T-helper 1 cell treated with Interleukin-12 subunit alpha and Interleukin-12 subunit beta and Interleukin-4 antibody, amounts not matched to agents 30 ng/mL and 1 ng/mL, for 36 hours (primary cell): Measurements from ENCODE around the gene ADSL. TPM values are rescaled to one million over a fixed set of nuclear protein-coding genes. Genes with fewer than 3 reads are reported as not detected.

ENCODE experiments used
- intact Hi-C: fragments of 100-400 bp; cut with micrococcal nuclease; formaldehyde crosslinking; loops from one replicate; pipeline ENCODE4 v1.15.1; 2024
- total RNA-seq: library from RNA; stranded (reverse); gene quantifications from 2 replicates; pipeline ENCODE4 v1.2.3, GENCODE V29; 2022

ADSL gene
- total RNA-seq, 1 donor from 2014 or later: 123 TPM

- intact Hi-C loops: no loop called here
Measured at GRCh38 chr22:40326905-40327735, 19.2 kb upstream of the ADSL start.

- intact Hi-C loops: no loop called here
Measured at GRCh38 chr22:40328546-40329456, 17.5 kb upstream of the ADSL start.

- intact Hi-C loops: no loop called here
Measured at GRCh38 chr22:40329466-40329865, 16.8 kb upstream of the ADSL start.

DNA sequence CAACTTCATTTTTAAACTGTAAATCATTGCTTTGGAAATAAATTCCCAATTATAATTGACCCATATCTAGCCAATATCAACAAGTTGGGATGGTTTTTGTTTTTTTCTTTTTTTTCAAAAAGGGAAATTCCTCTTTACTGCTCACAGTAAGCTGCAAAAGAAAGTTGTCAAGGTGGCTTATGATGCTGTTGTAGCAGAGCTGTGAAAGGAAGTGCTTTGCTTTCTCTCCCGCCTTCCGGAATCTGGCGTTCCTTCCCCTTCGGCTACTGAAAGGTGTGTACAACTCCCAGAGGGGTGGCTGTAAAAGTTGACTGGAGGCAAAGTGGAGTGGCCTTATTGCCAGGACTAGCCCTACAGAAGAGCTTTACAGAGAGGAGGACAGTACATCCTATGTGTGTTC is 16.2 kb upstream of the ADSL start:
- intact Hi-C loops: no loop called here

- intact Hi-C loops: no loop called here
Measured at GRCh38 chr22:40330615-40331014, 15.7 kb upstream of the ADSL start.

- intact Hi-C loops: no loop called here
Measured at GRCh38 chr22:40331706-40332105, 14.6 kb upstream of the ADSL start.

- intact Hi-C loops: no loop called here
Measured at GRCh38 chr22:40332319-40332781, 13.9 kb upstream of the ADSL start.

DNA sequence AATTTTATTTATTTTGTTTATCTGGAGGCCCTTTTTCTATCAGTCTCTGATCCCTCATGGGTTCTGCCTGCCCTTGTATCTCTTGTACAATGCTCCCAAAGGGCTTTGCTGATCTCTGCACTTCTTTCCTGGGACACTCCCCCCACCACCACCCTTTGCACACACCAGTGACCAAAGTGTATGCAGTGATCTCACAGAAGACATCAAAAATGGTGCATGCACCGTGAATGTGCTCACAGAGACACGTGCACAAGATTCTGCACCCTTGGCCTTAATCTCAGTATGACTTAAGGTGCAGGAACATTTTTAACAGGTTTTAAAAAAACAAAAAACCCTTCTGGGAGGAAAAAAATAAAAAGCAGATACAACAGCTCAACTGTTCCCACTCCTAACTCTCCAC is 12.2 kb upstream of the ADSL start:
- intact Hi-C loops: loop anchor here (1.0 kb wide), 1 partner anchor 10 kb away; no protein-coding TSS in a partner anchor

- intact Hi-C loops: loop anchor here (1.0 kb wide), 1 partner anchor 11 kb away; no protein-coding TSS in a partner anchor
Measured at GRCh38 chr22:40334899-40335298, 11.4 kb upstream of the ADSL start.

DNA sequence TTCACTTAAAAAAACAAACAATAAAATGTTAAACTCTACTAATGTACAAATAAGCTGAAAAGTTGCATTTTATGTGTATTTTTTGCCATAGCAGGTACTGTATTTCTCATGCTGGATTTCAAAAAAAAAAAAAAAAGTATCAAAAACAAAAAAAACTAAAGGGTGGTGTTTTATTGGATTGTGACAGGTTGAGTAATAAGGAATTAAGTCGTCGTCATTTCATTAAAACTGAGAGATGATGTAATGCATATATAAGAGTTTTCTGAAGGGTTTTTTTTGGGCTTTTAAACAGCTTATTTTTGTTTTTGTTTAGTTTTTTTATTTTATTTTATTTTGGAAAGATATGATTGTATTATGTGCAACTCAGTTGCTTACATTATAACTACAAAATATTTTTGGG is 10.9 kb upstream of the ADSL start:
- intact Hi-C loops: no loop called here

GRCh38 chr22:40340044-40340443 is 6.3 kb upstream of the ADSL start:
- intact Hi-C loops: no loop called here

- intact Hi-C loops: no loop called here
Measured at GRCh38 chr22:40341604-40342003, 4.7 kb upstream of the ADSL start.

- intact Hi-C loops: no loop called here
Measured at GRCh38 chr22:40342521-40342920, 3.8 kb upstream of the ADSL start.

DNA sequence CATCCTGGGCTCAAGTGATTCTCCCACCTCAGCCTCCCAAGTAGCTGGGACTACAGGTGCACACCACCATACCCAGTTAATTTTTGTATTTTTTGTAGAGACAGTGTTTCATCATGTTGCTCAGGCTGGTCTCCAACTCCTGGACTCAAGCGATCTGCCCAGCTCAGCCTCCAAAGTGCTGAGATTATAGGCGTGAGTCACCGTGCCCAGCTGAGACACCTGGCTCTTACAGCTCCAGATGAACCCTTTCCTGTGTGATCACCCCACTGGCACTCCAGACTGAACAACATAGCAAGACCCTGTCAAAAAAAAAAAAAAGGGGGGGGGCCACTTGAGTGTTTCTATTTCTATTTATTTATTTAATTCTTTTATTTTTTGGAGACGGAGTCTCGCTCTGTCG is 1.0 kb upstream of the ADSL start:
- intact Hi-C loops: loop anchor here (5.0 kb wide), 2 partner anchors 253 to 383 kb away; partner anchors contain the start of gene TMA7B

DNA sequence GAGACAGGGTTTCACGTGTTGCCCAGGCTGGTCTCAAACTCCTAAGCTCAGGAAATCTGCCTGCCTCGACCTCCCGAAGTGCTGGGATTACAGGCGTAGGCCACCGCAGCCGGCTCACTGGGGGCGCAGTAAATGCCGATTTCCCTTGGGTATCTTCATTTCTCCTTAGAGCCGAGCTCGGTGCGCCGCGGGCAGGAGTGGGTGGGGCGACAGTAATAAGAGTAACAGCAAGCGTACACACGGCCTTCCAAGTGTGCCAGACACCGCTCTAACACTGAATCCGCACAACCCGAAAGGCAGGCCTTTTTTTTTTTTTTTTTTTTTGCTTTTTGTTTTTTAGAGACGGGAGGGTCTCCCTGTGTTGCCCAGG is 500 bp upstream of the ADSL start:
- intact Hi-C loops: loop anchor here (1.0 to 5.0 kb wide), 12 partner anchors 21 to 812 kb away; partner anchors contain the start of genes SGSM3, TMA7B and TNRC6B

DNA sequence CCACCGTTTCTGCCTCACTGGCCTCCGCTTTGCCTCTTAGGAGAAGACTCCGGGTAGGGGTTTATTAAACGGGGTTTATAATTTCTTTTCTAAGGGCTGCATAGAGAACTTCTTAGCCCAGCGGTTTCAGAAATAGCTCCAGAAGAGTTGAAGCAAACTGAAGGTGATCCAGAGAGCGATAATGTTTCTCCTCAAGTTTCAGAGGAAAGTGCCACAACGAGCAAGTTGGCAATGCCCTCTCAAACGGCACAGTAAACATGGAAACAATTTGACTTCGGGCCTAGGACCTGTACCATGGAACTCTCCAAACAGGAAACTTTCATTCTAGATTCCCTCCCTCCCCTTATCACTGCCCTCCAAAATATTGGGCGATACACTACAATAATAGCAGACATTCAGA is 1.0 kb downstream of the ADSL start:
- intact Hi-C loops: loop anchor here (2.0 to 5.0 kb wide), 4 partner anchors 98 to 385 kb away; partner anchors contain the start of gene TMA7B

- intact Hi-C loops: loop anchor here (1.0 to 5.0 kb wide), 3 partner anchors 72 to 386 kb away; partner anchors contain the start of gene TMA7B
Measured at GRCh38 chr22:40348025-40348658, 1.8 kb downstream of the ADSL start.

GRCh38 chr22:40352763-40353162 is 6.5 kb downstream of the ADSL start:
- intact Hi-C loops: no loop called here

DNA sequence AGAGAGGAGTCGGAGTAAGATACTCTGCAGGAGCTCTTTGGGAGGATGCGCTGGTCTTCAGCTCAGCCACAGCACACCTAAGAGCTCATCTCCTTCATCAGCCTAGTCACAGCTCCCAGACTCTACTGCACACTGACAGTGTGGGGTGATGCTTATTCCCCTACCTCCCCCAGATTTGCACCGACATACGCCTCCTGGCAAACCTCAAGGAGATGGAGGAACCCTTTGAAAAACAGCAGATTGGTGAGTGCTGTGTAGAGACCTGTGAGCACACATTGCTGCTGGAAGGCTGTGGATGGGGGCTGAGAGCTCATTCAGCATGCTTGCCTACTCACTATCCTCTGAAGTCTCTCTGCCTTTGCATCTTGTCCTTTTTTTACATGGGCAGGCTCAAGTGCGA is 14.8 kb downstream of the ADSL start:
- intact Hi-C loops: no loop called here

- intact Hi-C loops: no loop called here
Measured at GRCh38 chr22:40363059-40363458, 16.8 kb downstream of the ADSL start.

DNA sequence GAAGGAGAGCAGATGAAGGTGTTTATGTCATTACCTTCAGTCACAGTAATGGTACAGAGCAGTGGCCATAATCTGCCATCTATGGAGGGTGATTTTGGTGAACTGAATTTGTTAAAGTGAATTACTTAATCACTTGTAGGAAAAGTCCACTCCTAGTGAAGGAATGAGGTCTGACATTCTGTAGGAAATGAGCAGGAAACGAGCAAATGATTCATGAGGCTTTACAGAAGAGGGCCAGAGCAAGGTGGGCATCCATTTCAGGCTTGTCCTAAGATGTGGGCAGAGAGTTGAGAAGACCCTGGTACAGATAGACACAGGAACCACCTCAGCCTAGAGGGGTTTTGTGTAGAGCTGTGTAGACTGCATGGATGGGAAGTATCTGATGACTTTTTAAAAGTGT is 18.1 kb downstream of the ADSL start:
- intact Hi-C loops: no loop called here
